NB4 (cell line): ENCODE data around the gene GALR1.

ENCODE experiments used
- CTCF ChIP-seq: IDR thresholded peaks from one replicate; pipeline ENCODE4 v1.5.1; 2012; ENCODE audit warnings: low read depth, low read length
- MYC ChIP-seq: IDR thresholded peaks from 2 replicates; pipeline ENCODE4 v1.6.1; 2011; ENCODE audit warnings: low read depth, low read length
- POLR2A ChIP-seq: IDR thresholded peaks from 2 replicates; pipeline ENCODE4 v1.6.1; 2011; ENCODE audit warnings: mild to moderate bottlenecking; ENCODE audit not compliant: insufficient read length; ENCODE audit errors: extremely low read depth
- TF ChIP-seq, protein P1 (sequence below): IDR thresholded peaks from 2 replicates; pipeline ENCODE4 v1.6.1; 2011; ENCODE audit warnings: low read depth, low read length

DNA sequence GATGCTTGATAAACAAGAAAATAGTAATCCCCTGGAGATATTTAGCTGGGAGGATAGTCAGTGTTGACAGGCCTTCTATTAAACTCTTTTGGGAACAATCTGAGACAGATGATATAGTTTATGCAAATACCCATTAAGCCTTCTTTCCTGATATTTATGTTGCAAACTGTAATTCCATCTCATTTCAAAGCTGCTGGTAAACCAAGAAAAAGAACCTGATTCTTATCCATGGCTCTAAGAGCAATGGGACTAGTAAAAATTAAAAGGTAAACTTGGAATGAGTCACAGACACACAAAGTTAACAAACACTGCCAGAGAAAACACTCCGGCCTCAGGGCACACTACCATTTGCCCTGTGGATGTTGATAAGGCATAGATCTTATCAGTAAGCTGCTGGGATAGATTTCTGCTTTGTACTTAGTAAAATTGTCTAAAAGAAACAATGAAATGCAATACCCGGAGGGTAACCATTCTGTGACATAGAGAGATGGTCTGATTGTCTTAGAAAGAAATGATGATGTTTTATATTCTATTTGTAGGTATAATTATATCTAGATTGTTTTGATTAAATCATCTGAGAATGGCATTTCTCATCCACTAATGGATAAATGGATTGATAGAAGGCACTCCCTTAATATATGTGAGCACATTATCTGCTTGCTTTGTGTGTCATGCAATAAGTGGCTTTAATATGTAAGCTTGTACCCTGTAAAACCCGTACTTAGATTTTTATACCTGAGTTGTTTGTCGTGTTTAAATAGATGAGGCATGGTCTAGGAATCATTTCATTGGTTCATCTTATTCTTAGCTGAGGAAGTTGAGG, 13.2 kb downstream of the GALR1 start:
- no peak for TF ChIP-seq CTCF
- TF ChIP-seq POLR2A = no peak
- no peak for TF ChIP-seq MYC
- TF ChIP-seq, protein P1, sequence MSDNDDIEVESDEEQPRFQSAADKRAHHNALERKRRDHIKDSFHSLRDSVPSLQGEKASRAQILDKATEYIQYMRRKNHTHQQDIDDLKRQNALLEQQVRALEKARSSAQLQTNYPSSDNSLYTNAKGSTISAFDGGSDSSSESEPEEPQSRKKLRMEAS = no peak
